Stimulated activated CD8-positive, alpha-beta memory T cell treated with anti-CD3 and anti-CD28 coated beads, Interleukin-4, amount 100 ng/mL, for 48 hours (primary cell): ENCODE measurements around the gene PARVB.
"Not testable (repeated sequence)": the region's sequence is repeated elsewhere in the genome, so short reads cannot be mapped to it uniquely, and the experiment has no call there.

ENCODE experiments used
- DNase-seq: peaks from one replicate; pipeline ENCODE4 v3.0.0-alpha.2; 2020

PARVB gene

DNA sequence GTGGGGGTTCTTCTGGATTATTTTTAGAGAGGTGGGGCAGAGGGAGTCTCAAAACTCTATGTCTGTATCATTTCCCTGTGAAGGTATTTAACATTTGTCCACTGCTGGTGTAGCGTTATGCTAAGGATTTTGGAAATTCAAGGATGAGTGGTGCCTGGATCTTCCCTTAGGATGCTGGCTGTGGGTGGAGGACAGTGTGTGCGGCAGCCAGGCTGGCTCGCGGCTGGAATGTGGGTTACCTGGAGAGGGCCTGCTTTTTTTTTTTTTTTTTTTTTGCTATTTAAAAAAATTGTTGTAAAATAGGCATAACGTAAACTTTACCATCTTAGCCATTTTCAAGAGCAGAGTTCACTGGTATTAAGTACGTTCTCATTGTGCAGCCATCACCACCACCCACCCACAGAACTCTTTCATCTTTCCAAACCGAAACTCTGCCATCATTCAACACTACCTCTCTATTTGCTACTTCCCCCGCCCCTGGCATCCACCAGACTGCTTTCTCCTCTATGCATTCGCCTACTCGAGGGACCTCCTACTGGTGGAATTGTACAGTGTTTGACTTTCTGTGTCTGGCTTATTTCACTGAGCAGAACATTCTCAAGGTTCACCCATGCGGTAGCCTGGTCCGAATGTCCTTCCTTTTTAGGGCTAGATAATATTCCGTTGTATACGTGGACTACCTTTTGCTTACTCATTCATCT, 67.1 kb downstream of the PARVB start:
- peak; percentile 48 for DNase-seq

DNA sequence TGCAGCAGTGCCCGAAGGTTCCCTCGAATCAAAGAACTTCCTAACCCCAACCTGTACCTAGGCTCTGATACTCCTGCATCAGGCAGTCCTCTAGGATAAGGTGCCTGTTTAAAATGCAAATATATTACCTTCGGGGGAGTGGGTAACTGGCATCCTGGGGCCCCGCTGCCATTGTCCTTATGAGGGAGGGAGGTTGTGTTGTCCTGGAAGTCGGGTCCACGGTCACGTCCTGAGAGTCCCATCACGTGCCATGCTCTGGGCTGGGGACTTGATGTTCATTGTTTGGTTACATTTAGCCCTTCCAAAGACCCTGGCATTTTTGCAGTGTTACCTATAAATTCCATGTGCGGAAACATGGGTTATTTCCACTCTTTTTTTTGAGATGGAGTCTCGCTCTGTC, 67.6 kb downstream of the PARVB start:
- DNase-seq = no peak

DNA sequence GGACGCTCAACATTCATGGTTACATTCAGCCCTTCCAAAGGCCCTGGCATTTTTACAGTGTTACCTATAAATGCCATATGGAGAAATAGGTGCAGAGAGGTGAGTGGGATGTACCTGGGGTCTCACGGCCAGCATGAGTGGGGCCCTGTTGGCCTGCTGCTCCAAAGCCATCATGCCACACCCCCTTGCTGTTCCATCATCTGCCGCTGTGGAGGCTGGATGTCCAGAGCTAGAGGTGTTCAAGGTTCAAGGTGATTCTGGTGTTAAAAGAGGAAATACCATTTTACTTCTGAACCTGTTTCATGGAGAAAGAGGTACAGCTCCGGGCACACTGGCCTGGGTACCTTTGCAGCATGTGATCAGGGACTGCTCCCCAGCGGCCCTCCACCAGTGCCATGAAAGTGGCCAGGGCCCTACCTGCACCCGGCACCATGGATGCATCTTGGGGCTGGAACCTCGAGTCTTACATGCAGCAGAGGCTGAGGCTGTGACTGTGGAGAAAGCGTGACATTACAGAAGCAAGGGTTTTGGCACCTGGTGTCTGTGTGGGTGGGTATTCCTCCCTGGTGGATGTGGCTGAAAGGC, 68.6 kb downstream of the PARVB start:
- no peak for DNase-seq

- DNase-seq = no peak
These were observed 69.7 kb downstream of the PARVB start for GRCh38 chr22:44093791-44094190.

DNA sequence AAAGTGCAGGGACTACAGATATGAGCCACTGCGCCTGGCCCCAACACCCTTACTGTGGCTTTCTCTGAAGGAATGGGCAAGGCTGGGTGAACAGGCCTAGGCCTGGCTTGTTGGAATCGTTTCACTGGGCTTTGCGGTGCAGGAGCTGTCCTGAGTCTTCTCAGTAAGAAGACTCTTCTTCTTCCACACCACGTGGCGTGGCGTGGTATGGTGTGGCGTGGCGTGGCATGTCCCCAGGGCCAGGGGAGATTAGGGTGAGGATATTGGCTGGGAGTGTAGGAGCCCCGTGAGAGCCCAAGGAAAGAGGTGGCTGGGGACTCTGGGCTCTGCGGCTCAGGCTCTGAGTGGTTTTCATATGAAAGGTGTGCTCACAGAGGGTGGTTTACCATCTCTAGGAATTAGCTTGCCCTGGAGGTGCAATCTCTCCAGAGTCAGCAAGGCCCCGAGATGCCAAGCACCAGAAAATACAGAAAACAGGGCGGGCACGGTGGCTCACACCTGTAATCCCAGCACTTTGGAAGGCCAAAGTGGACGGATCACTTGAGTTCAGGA, 70.7 kb downstream of the PARVB start:
- DNase-seq = no peak

- DNase-seq = no peak
These were observed 72.6 kb downstream of the PARVB start for GRCh38 chr22:44096736-44097135.

- no peak for DNase-seq
These were observed 73.3 kb downstream of the PARVB start for GRCh38 chr22:44097263-44098020.

DNA sequence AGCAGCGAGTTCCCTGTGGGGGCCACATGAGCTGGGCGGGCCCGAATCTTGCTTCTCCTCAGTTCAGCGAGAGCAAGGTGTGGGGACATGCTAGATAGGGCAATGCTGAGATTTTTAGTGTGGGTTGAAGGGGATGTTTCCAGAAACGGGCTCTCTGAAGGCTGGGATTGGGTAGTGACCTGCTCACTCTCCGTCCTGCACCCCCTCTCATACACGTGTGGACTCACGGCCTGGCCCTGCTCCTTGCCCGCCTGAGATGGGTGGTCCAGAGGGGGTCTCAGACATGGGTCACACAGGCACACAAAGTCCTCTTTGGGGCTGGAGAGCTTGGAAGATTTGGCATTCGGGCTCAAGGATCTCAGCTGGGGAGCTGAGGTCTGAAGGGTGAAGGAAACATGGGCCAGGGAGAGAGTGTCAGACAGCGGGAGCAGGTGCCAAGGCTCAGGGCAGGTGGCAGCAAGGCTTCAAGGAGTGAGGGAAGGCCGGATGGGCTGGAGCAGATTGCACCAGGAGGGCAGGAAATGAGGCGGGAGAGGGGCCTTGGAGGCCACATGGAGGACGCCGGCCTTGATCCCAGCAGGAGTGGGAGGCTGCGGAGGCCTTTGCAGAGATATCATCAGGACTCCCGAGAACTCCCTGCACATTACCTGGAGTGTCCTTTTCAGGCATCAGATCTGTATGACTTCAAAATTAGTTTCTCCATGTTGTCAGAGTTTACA, 74.1 kb downstream of the PARVB start:
- no peak for DNase-seq

- DNase-seq = no peak
These were observed 74.9 kb downstream of the PARVB start for GRCh38 chr22:44098966-44099530.

- DNase-seq = no peak
These were observed 75.6 kb downstream of the PARVB start for GRCh38 chr22:44099696-44100095.

- DNase-seq = no peak
These were observed 76.3 kb downstream of the PARVB start for GRCh38 chr22:44100411-44100810.

- no peak for DNase-seq
These were observed 78.0 kb downstream of the PARVB start for GRCh38 chr22:44102121-44102520.

GRCh38 chr22:44102856-44103255, 78.8 kb downstream of the PARVB start:
- DNase-seq = no peak

DNA sequence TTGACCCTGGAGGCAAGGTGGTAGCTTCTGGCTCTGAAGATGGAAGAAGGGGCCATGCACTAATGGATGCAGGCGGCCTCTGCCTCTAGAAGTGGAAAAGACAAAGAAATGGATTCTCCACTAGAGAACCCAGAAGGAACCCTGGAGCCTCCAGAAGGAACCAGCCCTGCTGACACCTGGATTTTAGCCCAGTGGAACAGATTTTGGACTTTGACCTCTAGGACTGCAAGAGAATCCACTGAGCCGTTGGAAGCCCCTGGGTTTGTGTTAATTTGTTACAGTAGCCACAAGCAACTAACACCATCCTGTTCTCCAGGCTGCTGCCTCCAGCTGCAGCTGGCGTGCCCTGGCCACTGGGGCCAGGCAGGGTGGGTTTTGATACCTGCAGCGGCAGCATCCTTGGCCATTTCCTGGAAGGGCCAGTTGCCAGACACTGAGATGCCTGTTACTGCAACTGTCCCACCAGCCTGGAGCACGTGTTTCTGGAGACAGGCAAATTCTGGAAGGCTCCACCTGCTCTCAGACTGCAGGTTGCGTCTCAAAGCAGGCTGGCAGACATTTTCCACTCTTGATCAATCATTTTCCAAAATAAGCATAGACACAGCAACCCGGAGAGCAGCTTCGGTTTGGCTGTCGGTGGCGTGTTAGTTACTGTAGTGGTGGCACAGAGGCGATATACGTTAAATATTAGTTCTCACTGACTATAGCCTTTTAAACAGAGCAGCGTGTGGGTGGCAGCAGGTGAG, 79.8 kb downstream of the PARVB start:
- DNase-seq = no peak

DNA sequence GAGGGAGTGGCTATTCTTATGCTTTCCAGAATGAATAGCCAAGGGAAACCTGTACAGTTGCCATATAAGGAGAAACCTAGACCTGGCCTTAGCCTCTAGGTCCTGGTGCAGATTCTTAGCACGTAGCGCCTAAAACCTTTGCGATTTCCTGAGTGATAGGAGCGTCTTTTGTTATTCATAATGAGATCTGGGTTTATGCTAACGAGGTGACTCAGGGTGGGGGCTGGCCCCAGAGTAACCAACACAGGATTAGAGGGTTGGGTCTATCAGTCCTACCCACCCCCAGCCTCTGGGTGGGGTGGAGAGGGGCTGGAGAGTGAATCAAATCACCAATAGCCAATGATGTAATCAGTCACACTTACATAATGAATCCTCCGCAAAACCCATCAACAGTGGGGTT, 83.2 kb downstream of the PARVB start:
- peak; percentile 36 for DNase-seq

GRCh38 chr22:44108076-44108475, 84.0 kb downstream of the PARVB start:
- no peak for DNase-seq

DNA sequence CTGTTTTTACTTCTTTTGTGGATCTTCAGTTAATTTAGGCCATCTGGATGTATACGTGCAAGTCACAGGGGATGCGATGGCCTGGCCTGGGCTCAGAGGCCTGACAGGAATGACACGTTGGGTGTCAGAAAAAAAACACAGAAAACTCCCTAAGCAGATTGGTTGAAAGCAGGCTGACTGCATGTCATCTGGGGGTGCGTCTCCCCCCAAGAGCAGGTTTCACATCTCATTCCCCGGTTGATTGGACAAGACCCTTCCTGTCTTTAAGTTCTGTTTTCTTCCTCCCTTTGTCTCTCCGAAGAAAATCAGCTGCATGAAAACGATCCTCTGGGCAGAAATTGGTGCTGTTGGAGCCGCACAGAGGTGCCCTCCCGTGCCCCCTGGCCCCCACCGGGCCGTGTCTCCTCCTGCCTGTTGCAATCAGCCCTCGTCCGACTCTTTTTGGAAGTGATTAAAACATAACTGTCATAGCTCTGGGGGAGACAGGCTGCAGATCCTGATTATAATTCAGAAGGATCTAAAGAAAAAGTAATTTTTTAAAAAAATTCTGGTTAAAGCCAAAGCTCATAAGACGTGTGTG, 84.8 kb downstream of the PARVB start:
- DNase-seq = no peak

DNA sequence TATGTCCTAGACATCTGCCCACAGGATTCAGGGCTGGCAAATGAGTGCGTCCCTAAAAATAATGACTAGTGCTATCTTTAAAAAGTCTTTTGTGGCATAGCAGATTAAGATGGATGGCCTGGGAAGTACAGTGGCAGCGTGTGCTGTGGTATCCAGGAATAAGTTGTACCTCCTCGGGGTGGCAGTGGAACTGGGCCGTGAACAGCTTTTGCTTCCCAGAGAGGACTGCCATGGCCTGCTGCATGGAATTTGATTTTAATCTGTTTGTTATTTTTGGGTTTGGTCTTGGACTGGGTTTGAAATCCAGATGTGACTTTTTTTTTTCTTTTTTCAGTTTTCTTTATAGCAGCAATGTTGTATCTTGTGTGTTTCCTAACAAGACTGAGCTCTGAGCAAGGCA, 85.3 kb downstream of the PARVB start:
- DNase-seq = no peak

DNA sequence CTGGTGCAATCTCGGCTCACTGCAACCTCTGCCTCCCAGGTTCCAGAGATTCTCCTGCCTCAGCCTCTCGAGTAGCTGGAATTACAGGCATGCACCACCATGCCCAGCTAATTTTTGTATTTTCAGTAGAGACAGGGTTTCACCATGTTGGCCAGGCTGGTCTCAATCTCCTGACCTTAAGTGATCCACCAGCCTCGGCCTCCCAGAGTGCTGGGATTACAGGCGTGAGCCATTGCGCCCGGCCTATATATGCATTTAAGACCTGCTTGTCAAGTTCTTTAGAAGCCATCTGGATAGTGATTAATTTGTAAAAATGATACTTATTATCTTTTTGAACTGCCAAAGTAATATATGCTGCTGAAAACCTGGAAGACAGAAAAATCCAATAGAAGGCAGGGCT, 86.6 kb downstream of the PARVB start:
- DNase-seq = not testable (repeated sequence)

- no peak for DNase-seq
These were observed 87.6 kb downstream of the PARVB start for GRCh38 chr22:44111562-44112155.

- no peak for DNase-seq
These were observed 88.1 kb downstream of the PARVB start for GRCh38 chr22:44112191-44112590.
